ENCODE data around the gene REELD1.

REELD1 gene

GRCh38 chr4:146214238-146214637 is at the start of gene REELD1:
TSS of gene REELD1 (plus strand) at chr4:146214538. CDS start at chr4:146216953, 2,415 bp downstream.
- no peak for DNase-seq

- DNase-seq = no peak
Observed at GRCh38 chr4:146165221-146165620, 49.1 kb upstream of the REELD1 start.

DNA sequence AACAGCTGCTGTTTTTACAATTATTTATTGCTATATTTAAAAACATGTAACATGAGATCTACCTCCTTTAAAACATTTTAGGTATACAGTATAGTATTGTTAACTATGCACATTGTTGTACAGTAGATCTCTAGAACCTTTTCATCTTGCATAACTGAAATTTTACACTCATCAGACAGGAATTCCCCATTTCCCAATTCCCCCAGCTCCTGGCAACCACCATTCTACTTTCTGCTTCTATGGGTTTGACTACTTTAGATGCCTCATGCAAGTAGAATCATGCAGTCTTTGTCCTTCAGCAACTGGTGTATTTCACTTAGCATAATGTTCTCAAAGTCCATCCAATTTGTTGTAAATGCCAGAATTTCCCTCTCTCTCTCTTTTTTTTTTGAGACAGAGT is 48.5 kb upstream of the REELD1 start:
- DNase-seq = peak; percentile 40

- DNase-seq = no peak
Observed at GRCh38 chr4:146170149-146170548, 44.2 kb upstream of the REELD1 start.

DNA sequence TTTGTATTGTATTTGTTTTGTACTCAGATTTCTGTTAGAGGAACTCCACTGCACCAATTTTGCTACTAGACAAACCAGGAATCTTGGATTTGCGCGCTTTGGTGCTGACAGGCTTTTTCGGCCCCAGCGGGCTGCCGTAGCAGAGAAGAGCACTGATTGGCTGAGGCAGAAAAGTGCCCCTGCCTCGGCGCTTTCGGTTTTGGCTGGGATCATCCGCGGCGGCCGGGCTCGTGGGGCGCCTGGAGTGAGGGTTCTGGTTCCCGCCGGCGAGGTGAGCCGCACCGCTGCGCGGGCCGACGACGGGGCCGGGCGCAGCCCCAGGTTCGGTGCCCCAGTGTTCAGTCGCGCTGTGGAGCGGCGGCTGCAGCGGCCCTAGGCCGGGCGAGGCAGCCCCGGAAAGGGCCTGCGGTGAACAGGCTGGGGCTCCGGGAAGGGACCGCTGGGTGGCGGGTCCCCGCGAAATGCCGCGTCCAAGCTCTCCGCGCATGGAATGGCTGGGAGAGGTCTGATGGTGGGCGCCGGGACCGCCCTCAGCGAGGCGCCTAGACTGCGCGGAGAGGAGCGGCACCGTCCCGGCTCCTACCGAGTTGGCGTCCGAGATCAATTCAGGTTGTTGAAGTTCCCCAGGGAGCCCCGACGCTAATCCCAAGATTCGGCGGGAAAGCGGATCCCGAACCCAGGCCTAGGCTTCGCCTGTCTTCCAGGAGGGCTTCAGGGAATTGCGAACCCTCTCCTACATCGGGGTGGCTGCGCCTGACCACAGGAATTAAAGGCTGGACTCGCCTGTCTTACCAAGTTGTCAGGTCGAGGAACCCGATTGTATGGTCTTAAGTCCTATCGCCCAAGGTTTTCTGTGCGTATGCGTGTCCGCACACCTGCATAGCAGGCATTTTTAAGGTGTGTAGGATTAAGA is 38.5 kb upstream of the REELD1 start, which contains the start of gene LSM6:
Gene LSM6 (plus strand): TSS at position 178 of the 913 bp plus-strand sequence. CDS start 7,204 bp downstream, outside the sequence.
- peak; percentile 89 for DNase-seq

DNA sequence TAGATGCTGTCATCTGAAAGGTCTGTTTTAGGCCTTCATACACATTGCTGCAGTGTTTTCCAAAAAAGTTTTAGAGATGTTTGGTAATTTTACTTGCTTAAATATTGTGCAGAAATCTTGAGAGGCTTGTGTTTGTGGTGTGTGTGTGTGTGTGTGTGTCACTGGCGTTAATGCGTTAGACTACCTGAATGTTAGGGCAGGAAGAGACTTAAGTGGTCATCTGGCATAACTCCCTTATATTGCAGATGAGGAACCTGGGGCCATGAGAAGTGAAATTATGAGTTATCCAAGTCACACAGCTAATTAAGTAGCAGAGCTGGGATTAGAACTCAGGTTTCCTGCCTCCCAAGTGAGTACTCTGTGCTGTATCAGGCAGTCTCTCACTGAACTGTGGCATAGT is 37.4 kb upstream of the REELD1 start:
- peak; percentile 28 for DNase-seq

GRCh38 chr4:146178126-146178525 is 36.2 kb upstream of the REELD1 start:
- DNase-seq = no peak

- no peak for DNase-seq
Observed at GRCh38 chr4:146179784-146180370, 34.5 kb upstream of the REELD1 start.

- no peak for DNase-seq
Observed at GRCh38 chr4:146182443-146182842, 31.9 kb upstream of the REELD1 start.

DNA sequence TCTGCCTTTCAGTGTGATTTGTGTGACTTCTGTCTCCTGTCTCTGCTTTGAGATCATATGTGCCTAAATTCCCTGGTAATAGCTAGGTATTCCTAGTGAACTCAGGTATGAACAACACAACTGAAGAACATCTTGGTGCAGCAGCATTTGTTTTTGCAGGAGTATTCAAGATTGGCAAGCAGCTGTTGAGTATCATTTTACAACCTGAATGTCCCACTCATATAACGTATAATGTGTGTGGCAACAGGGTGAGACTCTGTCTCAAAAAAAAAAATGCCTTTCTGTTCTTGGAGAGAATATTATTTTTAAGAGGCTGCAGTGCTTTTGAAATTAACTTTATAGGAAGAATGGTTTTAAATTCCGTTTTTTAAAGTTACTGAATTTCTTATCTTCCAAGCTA is 31.1 kb upstream of the REELD1 start:
- DNase-seq = no peak

DNA sequence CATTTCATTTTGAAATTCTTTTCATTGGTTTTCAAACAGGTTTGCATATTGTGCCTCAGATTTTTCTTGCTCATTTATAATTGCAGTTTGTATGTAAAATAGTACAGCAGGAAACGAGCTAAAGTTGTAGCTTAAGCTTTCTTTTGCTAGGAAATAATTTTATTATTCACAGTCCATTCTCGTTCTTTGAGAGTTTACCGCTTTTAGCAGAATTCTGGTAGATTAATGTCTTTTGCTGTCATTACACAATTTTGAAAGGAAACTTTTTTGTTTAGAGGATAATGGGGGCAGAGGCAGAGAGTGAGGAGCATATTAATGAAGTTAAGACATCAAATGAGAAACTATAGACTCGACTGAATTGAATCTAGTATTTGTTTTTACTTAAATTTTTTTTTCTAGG is 28.3 kb upstream of the REELD1 start:
- no peak for DNase-seq

- DNase-seq = no peak
Observed at GRCh38 chr4:146186596-146186995, 27.7 kb upstream of the REELD1 start.

- DNase-seq = no peak
Observed at GRCh38 chr4:146190456-146190855, 23.9 kb upstream of the REELD1 start.

DNA sequence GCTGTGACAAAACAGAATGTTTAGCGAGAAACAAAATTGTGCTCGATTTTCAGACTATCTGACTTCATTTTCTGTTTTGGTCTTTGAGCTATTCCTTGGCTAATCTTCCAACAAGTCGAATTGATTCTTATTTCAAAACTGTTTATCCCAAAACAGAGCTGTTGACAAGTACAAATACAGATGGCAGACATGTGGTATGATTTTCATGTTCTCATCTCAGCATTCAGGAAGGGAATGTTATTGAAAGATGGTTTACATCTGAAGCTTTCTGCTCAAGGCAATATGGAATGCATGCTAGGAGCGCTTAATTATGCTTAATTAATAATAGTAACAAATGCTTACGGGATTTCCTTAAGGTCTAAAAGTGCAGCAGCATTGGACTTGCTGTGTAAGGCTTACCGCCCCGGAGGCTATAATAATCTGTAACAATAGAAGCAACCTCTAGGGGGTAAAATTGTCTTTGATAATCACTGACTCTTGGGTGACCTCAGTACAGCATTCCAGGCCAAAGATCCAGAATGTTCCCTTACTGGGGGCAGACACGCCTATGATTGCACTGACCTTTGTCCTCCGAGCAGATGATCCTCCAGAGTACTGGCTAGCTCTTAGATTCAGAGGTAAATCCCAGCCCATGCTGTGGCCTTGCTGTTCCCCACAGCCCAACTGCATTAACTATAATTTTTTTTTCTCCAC is 22.4 kb upstream of the REELD1 start:
- no peak for DNase-seq

DNA sequence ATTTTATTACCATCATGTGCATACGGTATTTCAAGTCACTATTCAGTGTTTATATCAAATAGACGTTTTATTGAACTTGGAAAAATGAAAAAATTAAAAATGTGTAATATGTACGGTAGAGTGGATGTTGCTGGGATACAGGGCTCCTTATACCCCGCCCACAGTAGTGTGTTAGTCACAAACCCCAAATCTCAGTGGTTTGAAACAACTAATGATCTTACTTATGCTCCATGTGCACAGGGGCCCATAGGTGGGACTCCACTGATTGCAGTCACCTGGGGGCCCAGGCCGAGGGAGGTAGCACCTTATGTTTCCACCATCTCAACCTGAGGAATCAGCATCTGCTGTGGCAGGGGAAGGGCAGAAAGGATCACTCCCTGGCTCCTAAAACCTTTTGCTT is 20.7 kb upstream of the REELD1 start:
- no peak for DNase-seq

DNA sequence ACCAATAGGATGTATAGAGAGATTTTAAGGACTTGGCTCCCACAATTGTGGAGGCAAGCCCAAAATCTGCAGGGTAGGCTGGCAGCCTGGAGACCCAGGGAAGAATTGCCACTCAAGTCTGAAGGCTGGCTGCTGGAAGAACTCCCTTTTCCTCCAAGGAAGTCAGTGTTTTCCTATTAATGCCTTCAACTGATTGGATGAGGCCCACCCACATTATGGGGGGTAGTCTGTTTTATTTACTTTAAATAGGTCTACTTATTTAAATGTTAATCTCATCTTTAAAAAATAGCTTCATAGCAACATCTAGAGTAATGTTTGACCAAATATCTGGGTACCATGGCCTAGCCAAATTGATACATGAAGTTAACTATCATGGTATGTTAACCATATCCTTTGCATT is 20.1 kb upstream of the REELD1 start:
- no peak for DNase-seq

DNA sequence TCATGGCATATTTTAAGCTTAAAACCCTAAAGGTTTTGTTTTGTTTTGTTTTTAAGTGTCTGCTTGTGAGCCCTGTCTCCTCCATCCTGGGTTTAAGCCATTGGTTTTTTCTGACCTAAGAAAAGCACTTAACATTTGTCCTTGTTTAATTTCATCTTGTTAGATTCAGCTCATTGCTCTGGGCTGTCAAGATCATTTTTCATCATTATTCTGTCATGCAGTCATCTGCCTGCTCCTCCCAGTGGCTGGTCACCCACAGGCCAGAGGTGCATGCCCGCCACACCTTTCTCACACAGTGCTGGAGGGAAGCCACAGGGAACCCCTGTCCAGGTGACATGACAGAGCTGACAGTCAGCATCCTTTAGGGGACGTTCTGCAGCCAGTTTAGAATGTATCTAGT is 11.7 kb upstream of the REELD1 start:
- no peak for DNase-seq

- DNase-seq = no peak
Observed at GRCh38 chr4:146207410-146207809, 6.9 kb upstream of the REELD1 start.

- no peak for DNase-seq
Observed at GRCh38 chr4:146210890-146211289, 3.4 kb upstream of the REELD1 start.

DNA sequence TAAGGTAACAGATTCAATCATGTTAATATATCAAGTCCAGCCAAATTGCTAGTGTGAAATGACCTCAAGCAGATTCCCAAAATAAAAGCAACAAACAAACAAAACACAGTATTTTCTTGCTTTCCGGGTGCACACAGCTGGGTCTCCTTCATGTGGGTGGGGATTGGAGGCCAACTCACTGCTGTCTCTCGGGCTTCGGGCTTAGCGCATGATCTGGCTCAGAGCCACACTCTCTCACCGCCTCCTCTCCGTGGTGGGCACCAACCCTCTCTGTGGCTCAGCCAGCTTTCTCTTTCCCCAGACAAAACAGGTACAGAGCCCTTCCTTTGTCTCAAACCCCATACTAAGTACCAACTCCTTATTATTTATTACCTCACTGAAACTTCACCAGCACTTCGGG is 2.9 kb upstream of the REELD1 start:
- no peak for DNase-seq

- no peak for DNase-seq
Observed at GRCh38 chr4:146212781-146213180, 1.6 kb upstream of the REELD1 start.

DNA sequence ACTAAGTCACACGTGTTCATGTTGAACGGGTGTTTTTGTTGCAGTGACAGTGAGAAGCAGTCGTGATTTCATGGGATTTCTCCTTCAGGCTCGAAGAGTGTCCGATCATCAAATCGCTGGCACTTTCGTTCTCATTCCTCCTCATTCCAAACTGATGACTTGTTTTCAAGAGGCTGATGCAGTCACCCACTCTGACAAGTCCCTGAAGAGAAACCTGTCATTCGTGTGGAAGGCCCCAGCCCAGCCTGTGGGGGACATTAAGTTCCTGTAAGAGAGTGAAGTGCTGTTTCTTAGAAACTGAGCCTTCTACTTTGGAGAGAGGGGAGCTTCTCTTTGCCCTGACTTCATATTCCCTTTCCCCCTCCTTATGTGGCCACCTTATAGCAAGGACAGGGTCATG is 8.0 kb downstream of the REELD1 start:
- no peak for DNase-seq

- DNase-seq = no peak
Observed at GRCh38 chr4:146224326-146224966, 10.1 kb downstream of the REELD1 start.
